Activated CD4-positive, CD25-positive, alpha-beta regulatory T cell treated with anti-CD3 and anti-CD28 coated beads, Interleukin-2, amount 50 U/mL, for 72 hours (primary cell): ENCODE data around the gene ARHGAP8.
"Not testable (repeated sequence)": the region's sequence is repeated elsewhere in the genome, so short reads cannot be mapped to it uniquely, and the experiment has no call there.

Experiments
- DNase-seq: peaks from one replicate; pipeline ENCODE4 v3.0.0; 2021

Gene ARHGAP8

GRCh38 chr22:44838316-44839016 is 86.1 kb downstream of the ARHGAP8 start:
- no peak for DNase-seq

- DNase-seq: no peak
Observed at GRCh38 chr22:44839061-44839460, 86.7 kb downstream of the ARHGAP8 start.

- no peak for DNase-seq
Observed at GRCh38 chr22:44839721-44840120, 87.3 kb downstream of the ARHGAP8 start.

GRCh38 chr22:44840611-44841322 is 88.4 kb downstream of the ARHGAP8 start:
- no peak for DNase-seq

GRCh38 chr22:44842417-44842816 is 90.0 kb downstream of the ARHGAP8 start:
- DNase-seq: no peak

- no peak for DNase-seq
Observed at GRCh38 chr22:44845191-44845590, 92.8 kb downstream of the ARHGAP8 start.

GRCh38 chr22:44845796-44846720 is 93.7 kb downstream of the ARHGAP8 start:
- DNase-seq: no peak

- DNase-seq: no peak
Observed at GRCh38 chr22:44846726-44847275, 94.4 kb downstream of the ARHGAP8 start.

- no peak for DNase-seq
Observed at GRCh38 chr22:44847380-44847779, 95.0 kb downstream of the ARHGAP8 start.

- no peak for DNase-seq
Observed at GRCh38 chr22:44847892-44848291, 95.5 kb downstream of the ARHGAP8 start.

- no peak for DNase-seq
Observed at GRCh38 chr22:44848296-44848741, 95.9 kb downstream of the ARHGAP8 start.

- DNase-seq: no peak
Observed at GRCh38 chr22:44848791-44849420, 96.5 kb downstream of the ARHGAP8 start.

GRCh38 chr22:44850946-44851345 is 98.6 kb downstream of the ARHGAP8 start:
- no peak for DNase-seq

GRCh38 chr22:44854641-44855040 is 102.3 kb downstream of the ARHGAP8 start:
- DNase-seq: not testable (repeated sequence)

- no peak for DNase-seq
Observed at GRCh38 chr22:44855855-44856254, 103.5 kb downstream of the ARHGAP8 start.

- not testable (repeated sequence) for DNase-seq
Observed at GRCh38 chr22:44858819-44859218, 106.4 kb downstream of the ARHGAP8 start.

GRCh38 chr22:44859641-44860040 is 107.3 kb downstream of the ARHGAP8 start:
- DNase-seq: no peak

GRCh38 chr22:44860311-44860710 is 107.9 kb downstream of the ARHGAP8 start:
- DNase-seq: no peak

GRCh38 chr22:44861245-44861644 is 108.9 kb downstream of the ARHGAP8 start:
- DNase-seq: no peak

- no peak for DNase-seq
Observed at GRCh38 chr22:44862281-44862680, 109.9 kb downstream of the ARHGAP8 start.

- no peak for DNase-seq
Observed at GRCh38 chr22:44862981-44863860, 110.8 kb downstream of the ARHGAP8 start.
